Mammary epithelial cell (primary cell): ENCODE results near the gene SH3BP2.

ENCODE experiments used
- EZH2 ChIP-seq: IDR thresholded peaks from 2 replicates; pipeline ENCODE4 v1.6.1; 2012; ENCODE audit warnings: low read length, inconsistent platforms, borderline replicate concordance
- TF ChIP-seq, protein P1 (sequence below), 2 donors: IDR thresholded peaks in 1 of 2; conservative IDR thresholded peaks in 1 of 2; 2 replicates each; pipeline ENCODE4 v1.5.1; 2011 to 2012; ENCODE audit warnings: inconsistent platforms in 2 of 2, low read length in 2 of 2, mild to moderate bottlenecking in 2 of 2, control low read depth in 1 of 2, low read depth in 1 of 2; ENCODE audit not compliant: insufficient read depth in 1 of 2; ENCODE audit errors: extremely low read depth in 1 of 2

GRCh38 chr4:2790583-2791517, 2.0 kb upstream of the SH3BP2 start:
- TF ChIP-seq, protein P1, sequence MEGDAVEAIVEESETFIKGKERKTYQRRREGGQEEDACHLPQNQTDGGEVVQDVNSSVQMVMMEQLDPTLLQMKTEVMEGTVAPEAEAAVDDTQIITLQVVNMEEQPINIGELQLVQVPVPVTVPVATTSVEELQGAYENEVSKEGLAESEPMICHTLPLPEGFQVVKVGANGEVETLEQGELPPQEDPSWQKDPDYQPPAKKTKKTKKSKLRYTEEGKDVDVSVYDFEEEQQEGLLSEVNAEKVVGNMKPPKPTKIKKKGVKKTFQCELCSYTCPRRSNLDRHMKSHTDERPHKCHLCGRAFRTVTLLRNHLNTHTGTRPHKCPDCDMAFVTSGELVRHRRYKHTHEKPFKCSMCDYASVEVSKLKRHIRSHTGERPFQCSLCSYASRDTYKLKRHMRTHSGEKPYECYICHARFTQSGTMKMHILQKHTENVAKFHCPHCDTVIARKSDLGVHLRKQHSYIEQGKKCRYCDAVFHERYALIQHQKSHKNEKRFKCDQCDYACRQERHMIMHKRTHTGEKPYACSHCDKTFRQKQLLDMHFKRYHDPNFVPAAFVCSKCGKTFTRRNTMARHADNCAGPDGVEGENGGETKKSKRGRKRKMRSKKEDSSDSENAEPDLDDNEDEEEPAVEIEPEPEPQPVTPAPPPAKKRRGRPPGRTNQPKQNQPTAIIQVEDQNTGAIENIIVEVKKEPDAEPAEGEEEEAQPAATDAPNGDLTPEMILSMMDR (conservative IDR thresholded peaks at IDR 0.05 in 1 of 2, IDR thresholded peaks at IDR 0.05 in 1 of 2; ENCODE audit: extremely low read depth in 1 of 2, insufficient read depth in 1 of 2, low read depth in 1 of 2, low read length in 2 of 2), result no peak
- no peak for TF ChIP-seq EZH2
